Measurements from ENCODE around the gene FAM114A2.

GRCh38 chr5:154063372-154063771 is 24.7 kb upstream of the FAM114A2 start:
- no peak for TF ChIP-seq POLR2A (IDR thresholded peaks at IDR 0.05)
- no peak for TF ChIP-seq CTCF (IDR thresholded peaks at IDR 0.05)
- no peak for TF ChIP-seq EP300 (IDR thresholded peaks at IDR 0.05)

Measured in sigmoid colon (tissue), 4 donors.